Skeletal muscle tissue (tissue), 4 donors: Measurements from ENCODE around the gene USP34. TPM values are rescaled to one million over a fixed set of nuclear protein-coding genes. Genes with fewer than 3 reads are reported as not detected.

Experiments used
- H3K27ac ChIP-seq: one replicate; pipeline ENCODE4 v1.7.0; 2013; ENCODE audit warnings: mild to moderate bottlenecking, low read depth, low read length, inconsistent platforms
- H3K27me3 ChIP-seq, 3 donors: one replicate each; pipeline ENCODE4 v1.7.0; 2013; ENCODE audit warnings: low read length in 3 of 3; ENCODE audit not compliant: control insufficient read depth in 3 of 3, insufficient read depth in 3 of 3
- H3K36me3 ChIP-seq, 3 donors: one replicate each; pipeline ENCODE4 v1.7.0; 2013; ENCODE audit warnings: low read length in 3 of 3; ENCODE audit not compliant: control insufficient read depth in 3 of 3, insufficient read depth in 3 of 3
- H3K4me1 ChIP-seq, 3 donors: one replicate each; pipeline ENCODE4 v1.7.0; 2013; ENCODE audit warnings: low read length in 3 of 3, mild to moderate bottlenecking in 3 of 3; ENCODE audit not compliant: control insufficient read depth in 3 of 3, insufficient read depth in 3 of 3
- H3K4me3 ChIP-seq, 3 donors: one replicate each; pipeline ENCODE4 v1.7.0; 2013; ENCODE audit warnings: low read length in 3 of 3
- H3K9ac ChIP-seq, 3 donors: one replicate each; pipeline ENCODE4 v1.7.0; 2013; ENCODE audit warnings: low read length in 3 of 3, mild to moderate bottlenecking in 3 of 3, moderate library complexity in 2 of 3, low read depth in 1 of 3
- H3K9me3 ChIP-seq, 3 donors: one replicate each; pipeline ENCODE4 v1.7.0; 2013; ENCODE audit warnings: low read length in 3 of 3; ENCODE audit not compliant: control insufficient read depth in 3 of 3
- total RNA-seq: library from RNA; depleted of rRNA; stranded (reverse); fragments of >200 nt; gene quantifications from one replicate; pipeline ENCODE4 v1.2.3, GENCODE V29; 2014
- donor health status: Osteomylitis.

The USP34 gene
- total RNA-seq, 1 donor from 2014 or later, result 108 TPM

GRCh38 chr2:61334466-61334865, 136.4 kb downstream of the USP34 start:
- H3K9me3 ChIP-seq, result no peaks in the 10 kb centered on the region
- no peaks in the 10 kb centered on the region for H3K27me3 ChIP-seq
- peaks cover 3 to 21% (median 21%) of the 10 kb centered on the region in 3 donors for H3K36me3 ChIP-seq
- H3K4me1 ChIP-seq, result no peaks in the 10 kb centered on the region
- H3K4me3 ChIP-seq, result no peak overlapping the region
- H3K9ac ChIP-seq, result no peak overlapping the region
- H3K27ac ChIP-seq, result no peak overlapping the region

- peaks cover 0 to 29% (median 21%) of the 10 kb centered on the region in 3 donors for H3K36me3 ChIP-seq
These were observed 142.1 kb downstream of the USP34 start for GRCh38 chr2:61328707-61329251.

GRCh38 chr2:61327173-61327572, 143.7 kb downstream of the USP34 start:
- H3K36me3 ChIP-seq, result peaks cover 0 to 29% (median 26%) of the 10 kb centered on the region in 3 donors
- H3K4me1 ChIP-seq, result no peaks in the 10 kb centered on the region

More at GRCh38 chr2:61328707-61329251, 142.1 kb downstream of the USP34 start:
- Histone ChIP-seq H3K4me1 (no peaks in the 10 kb centered on the region), H3K27me3 (no peaks in the 10 kb centered on the region), H3K4me3 (no peak overlapping the region), H3K27ac (no peak overlapping the region), H3K9me3 (no peaks in the 10 kb centered on the region), H3K9ac (no peak overlapping the region)

GRCh38 chr2:61326423-61326822, 144.5 kb downstream of the USP34 start:
- H3K27me3 ChIP-seq, result no peaks in the 10 kb centered on the region
- no peak overlapping the region for H3K9ac ChIP-seq
- no peaks in the 10 kb centered on the region for H3K4me1 ChIP-seq
- no peak overlapping the region for H3K4me3 ChIP-seq
- no peak overlapping the region for H3K27ac ChIP-seq
- H3K9me3 ChIP-seq, result no peaks in the 10 kb centered on the region
- H3K36me3 ChIP-seq, result peaks cover 0 to 27% (median 26%) of the 10 kb centered on the region in 3 donors

More at GRCh38 chr2:61327173-61327572, 143.7 kb downstream of the USP34 start:
- H3K9ac ChIP-seq, result no peak overlapping the region
- no peaks in the 10 kb centered on the region for H3K27me3 ChIP-seq
- no peaks in the 10 kb centered on the region for H3K9me3 ChIP-seq
- no peak overlapping the region for H3K4me3 ChIP-seq
- no peak overlapping the region for H3K27ac ChIP-seq

- Histone ChIP-seq H3K9ac (no peak overlapping the region), H3K36me3 (peaks cover 2 to 21% (median 9%) of the 10 kb centered on the region in 3 donors), H3K9me3 (no peaks in the 10 kb centered on the region)
These were observed 150.7 kb downstream of the USP34 start for GRCh38 chr2:61320181-61320580.

GRCh38 chr2:61318553-61318952, 152.3 kb downstream of the USP34 start:
- Histone ChIP-seq H3K4me1 (no peaks in the 10 kb centered on the region), H3K9me3 (no peaks in the 10 kb centered on the region), H3K36me3 (peaks cover 0 to 10% (median 4%) of the 10 kb centered on the region in 3 donors), H3K27me3 (no peaks in the 10 kb centered on the region), H3K27ac (no peak overlapping the region), H3K9ac (no peak overlapping the region), H3K4me3 (no peak overlapping the region)

More at GRCh38 chr2:61320181-61320580, 150.7 kb downstream of the USP34 start:
- Histone ChIP-seq H3K27ac (no peak overlapping the region), H3K4me3 (no peak overlapping the region), H3K4me1 (no peaks in the 10 kb centered on the region), H3K27me3 (no peaks in the 10 kb centered on the region)

- Histone ChIP-seq H3K9ac (no peak overlapping the region), H3K4me3 (no peak overlapping the region), H3K27ac (no peak overlapping the region), H3K36me3 (peaks cover 15 to 49% (median 29%) of the 10 kb centered on the region in 3 donors), H3K4me1 (no peaks in the 10 kb centered on the region), H3K9me3 (no peaks in the 10 kb centered on the region), H3K27me3 (no peaks in the 10 kb centered on the region)
These were observed 174.9 kb downstream of the USP34 start for GRCh38 chr2:61295981-61296380.

GRCh38 chr2:61291851-61292575, 178.9 kb downstream of the USP34 start:
- H3K27ac ChIP-seq, result no peak overlapping the region
- peaks cover 13 to 44% (median 24%) of the 10 kb centered on the region in 3 donors for H3K36me3 ChIP-seq
- H3K4me3 ChIP-seq, result no peak overlapping the region
- no peaks in the 10 kb centered on the region for H3K27me3 ChIP-seq
- H3K9ac ChIP-seq, result no peak overlapping the region
- no peaks in the 10 kb centered on the region for H3K9me3 ChIP-seq
- no peaks in the 10 kb centered on the region for H3K4me1 ChIP-seq

- Histone ChIP-seq H3K27me3 (no peaks in the 10 kb centered on the region), H3K9me3 (no peaks in the 10 kb centered on the region), H3K4me3 (no peak overlapping the region), H3K4me1 (no peaks in the 10 kb centered on the region), H3K9ac (no peak overlapping the region), H3K27ac (no peak overlapping the region), H3K36me3 (peaks cover 11 to 19% (median 15%) of the 10 kb centered on the region in 3 donors)
These were observed 182.6 kb downstream of the USP34 start for GRCh38 chr2:61288070-61288841.

GRCh38 chr2:61287254-61287653, 183.6 kb downstream of the USP34 start:
- Histone ChIP-seq H3K27me3 (no peaks in the 10 kb centered on the region), H3K36me3 (peaks cover 13 to 22% (median 15%) of the 10 kb centered on the region in 3 donors), H3K27ac (no peak overlapping the region), H3K9ac (no peak overlapping the region), H3K4me3 (no peak overlapping the region), H3K9me3 (no peaks in the 10 kb centered on the region), H3K4me1 (no peaks in the 10 kb centered on the region)
